Naive thymus-derived CD4-positive, alpha-beta T cell (primary cell): ENCODE results near the gene PDZD2. TPM values are rescaled to one million over a fixed set of nuclear protein-coding genes. Genes with fewer than 3 reads are reported as not detected.

Source experiments
- ATAC-seq: fragments of 150-1000 bp; cut with Tn5 transposase; 2 replicates; pipeline ENCODE4 v1.10.0; 2021; ENCODE audit warnings: mild to moderate bottlenecking, moderate library complexity
- CTCF ChIA-PET: fragments of 350-600 bp; sonication (Branson Sonifier 250); formaldehyde crosslinking; loops from one replicate; lab custom pipeline; 2021; ENCODE audit warnings: antibody characterized with exemption; lab: Charles Lee
- POLR2A ChIA-PET: fragments of 350-600 bp; sonication (Branson Sonifier 250); formaldehyde crosslinking; loops from one replicate; lab custom pipeline; 2021; ENCODE audit warnings: antibody characterized with exemption, inconsistent platforms; lab: Charles Lee
- DNase-seq, 9 donors: peaks; one replicate each; pipeline versions ENCODE4 v3.0.0 to v3.0.0-alpha.2; 2020 to 2022; ENCODE audit warnings: mixed read lengths in 1 of 9
- H3K27ac ChIP-seq: one replicate; pipeline ENCODE4 v1.7.0; 2013; ENCODE audit warnings: mild to moderate bottlenecking, low read depth, low read length, moderate library complexity
- H3K27me3 ChIP-seq, 2 donors: one replicate each; pipeline ENCODE4 v1.7.0; 2013; ENCODE audit warnings: low read length in 2 of 2, mild to moderate bottlenecking in 2 of 2, moderate library complexity in 2 of 2; ENCODE audit not compliant: control insufficient read depth in 2 of 2, insufficient read depth in 2 of 2
- H3K36me3 ChIP-seq, 3 experiments: 1 replicate in 2 of 3; 2 replicates in 1 of 3; pipeline ENCODE4 v1.7.0; 2013; ENCODE audit warnings: low read length in 3 of 3, mild to moderate bottlenecking in 3 of 3, moderate library complexity in 1 of 3; ENCODE audit not compliant: insufficient read depth in 3 of 3, control insufficient read depth in 2 of 3
- H3K4me1 ChIP-seq, 2 donors: one replicate each; pipeline ENCODE4 v1.7.0; 2013; ENCODE audit warnings: low read length in 2 of 2, mild to moderate bottlenecking in 2 of 2, moderate library complexity in 1 of 2; ENCODE audit not compliant: control insufficient read depth in 2 of 2, insufficient read depth in 2 of 2
- H3K4me3 ChIP-seq: 2 replicates; pipeline ENCODE4 v1.7.0; 2013; ENCODE audit warnings: mild to moderate bottlenecking, low read length
- H3K9me3 ChIP-seq, 3 experiments: 1 replicate in 2 of 3; 2 replicates in 1 of 3; pipeline ENCODE4 v1.7.0; 2013; ENCODE audit warnings: low read length in 3 of 3; ENCODE audit not compliant: control insufficient read depth in 2 of 3
- H3K27ac Mint-ChIP-seq, 9 donors: one replicate each; pipeline ENCODE4 v1.8.0; 2020 to 2022; ENCODE audit warnings: mixed read lengths in 9 of 9, mild to moderate bottlenecking in 8 of 9, moderate library complexity in 5 of 9, inconsistent platforms in 2 of 9
- H3K27me3 Mint-ChIP-seq, 5 donors: one replicate each; pipeline ENCODE4 v1.8.0; 2021 to 2022; ENCODE audit warnings: mixed read lengths in 5 of 5, mild to moderate bottlenecking in 1 of 5
- H3K36me3 Mint-ChIP-seq, 5 donors: one replicate each; pipeline ENCODE4 v1.8.0; 2020 to 2022; ENCODE audit warnings: mixed read lengths in 5 of 5, mild to moderate bottlenecking in 3 of 5, inconsistent platforms in 1 of 5
- H3K4me1 Mint-ChIP-seq, 7 donors: one replicate each; pipeline ENCODE4 v1.8.0; 2020 to 2022; ENCODE audit warnings: mixed read lengths in 7 of 7, mild to moderate bottlenecking in 3 of 7, inconsistent platforms in 1 of 7
- H3K4me3 Mint-ChIP-seq, 10 donors: one replicate each; pipeline ENCODE4 v1.8.0; 2020 to 2022; ENCODE audit warnings: mild to moderate bottlenecking in 10 of 10, mixed read lengths in 10 of 10, moderate library complexity in 6 of 10, inconsistent platforms in 2 of 10
- H3K9me3 Mint-ChIP-seq, 11 donors: one replicate each; pipeline ENCODE4 v1.8.0; 2020 to 2022; ENCODE audit warnings: mixed read lengths in 11 of 11, mild to moderate bottlenecking in 4 of 11, inconsistent platforms in 1 of 11, moderate library complexity in 1 of 11
- intact Hi-C, 2 donors: fragments of 100-400 bp; cut with micrococcal nuclease; formaldehyde crosslinking; loops; one replicate each; pipeline ENCODE4 v1.15.1; 2023
- polyA plus RNA-seq, 2 donors: library from polyadenylated mRNA; unstranded; fragments of 300-500 nt; fragmentation: Illumina TruSeq; gene quantifications; one replicate each; pipeline ENCODE4 v1.2.3, GENCODE V29; 2021
- total RNA-seq, 6 experiments: library from RNA in 5 of 6; stranded (reverse) in 5 of 6; gene quantifications; 1 replicate in 5 of 6; 2 replicates in 1 of 6; pipeline ENCODE4 v1.2.3 and lab custom pipeline; 2021 to 2026

PDZD2 gene
- total and polyA plus RNA-seq, 7 experiments from 2014 or later, result 1.1 to 2.7 (median 1.3) TPM; not detected in 1

GRCh38 chr5:31890046-31890445 is 251.1 kb downstream of the PDZD2 start:
- H3K27me3 Mint-ChIP-seq, result no peaks in the 10 kb centered on the region
- H3K4me3 Mint-ChIP-seq, result no peak overlapping the region
- CTCF ChIA-PET, result no interaction called here
- Histone ChIP-seq H3K4me3 (no peak overlapping the region), H3K27ac (no peak overlapping the region), H3K9me3 (no peaks in the 10 kb centered on the region), H3K36me3 (no peaks in the 10 kb centered on the region), H3K4me1 (no peaks in the 10 kb centered on the region), H3K27me3 (no peaks in the 10 kb centered on the region)
- no peak for ATAC-seq
- no peak overlapping the region for H3K27ac Mint-ChIP-seq
- H3K4me1 Mint-ChIP-seq, result peaks cover 0 to 10% (median 4%) of the 10 kb centered on the region in 7 donors
- POLR2A ChIA-PET, result no interaction called here
- peaks cover 0 to 1% (median 0%) of the 10 kb centered on the region in 11 donors for H3K9me3 Mint-ChIP-seq
- no peaks in the 10 kb centered on the region for H3K36me3 Mint-ChIP-seq
- no peak for DNase-seq
- intact Hi-C loops, result no loop called here

- Histone ChIP-seq H3K36me3 (no peaks in the 10 kb centered on the region), H3K4me1 (no peaks in the 10 kb centered on the region), H3K27me3 (no peaks in the 10 kb centered on the region), H3K27ac (no peak overlapping the region), H3K4me3 (no peak overlapping the region), H3K9me3 (no peaks in the 10 kb centered on the region)
- Mint-ChIP-seq H3K4me1 (peaks cover 0 to 4% (median 0%) of the 10 kb centered on the region in 7 donors), H3K27me3 (no peaks in the 10 kb centered on the region), H3K36me3 (peaks cover 0 to 7% (median 0%) of the 10 kb centered on the region in 5 donors), H3K27ac (no peak overlapping the region), H3K9me3 (peaks cover 0 to 1% (median 0%) of the 10 kb centered on the region in 11 donors), H3K4me3 (no peak overlapping the region)
- ChIA-PET CTCF (no interaction called here), POLR2A (no interaction called here)
- DNase-seq, result no peak
- intact Hi-C loops, result no loop called here
- ATAC-seq, result no peak
These were observed 255.2 kb downstream of the PDZD2 start for GRCh38 chr5:31894141-31894540.

DNA sequence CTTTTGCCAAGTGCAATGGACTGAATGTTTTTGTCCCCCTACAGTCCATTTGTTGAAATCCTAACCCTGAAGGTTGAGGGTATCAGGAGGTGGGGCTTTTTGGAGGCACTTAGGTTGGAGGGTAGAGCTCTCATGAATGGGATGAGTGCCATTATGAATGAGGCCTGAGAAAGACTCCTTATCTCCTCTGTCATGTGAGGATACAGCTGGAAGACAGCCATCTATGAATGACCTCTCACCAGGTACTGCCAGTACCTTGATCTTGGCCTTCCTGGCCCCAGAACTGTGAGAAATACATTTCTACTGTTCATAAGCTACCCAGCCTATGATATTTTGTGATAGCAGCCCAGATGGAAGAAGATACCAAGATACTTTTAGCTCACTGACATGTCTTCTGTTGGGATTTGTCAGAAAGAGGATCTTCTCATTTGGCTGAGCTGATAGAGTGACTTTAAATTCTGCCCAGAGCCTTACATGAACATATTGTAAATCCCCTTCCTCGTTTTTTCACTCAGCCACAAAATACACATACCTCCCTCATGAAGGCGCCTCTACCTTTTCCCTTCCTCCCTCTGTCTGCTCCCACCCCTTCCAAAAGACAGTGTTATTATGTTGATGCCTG is 256.4 kb downstream of the PDZD2 start:
- Mint-ChIP-seq H3K9me3 (peaks cover 0 to 1% (median 0%) of the 10 kb centered on the region in 11 donors), H3K27ac (no peak overlapping the region), H3K4me1 (peaks cover 0 to 4% (median 0%) of the 10 kb centered on the region in 7 donors), H3K36me3 (peaks cover 0 to 7% (median 0%) of the 10 kb centered on the region in 5 donors), H3K27me3 (no peaks in the 10 kb centered on the region), H3K4me3 (no peak overlapping the region)
- DNase-seq (no peak), ATAC-seq (no peak)
- Histone ChIP-seq H3K4me3 (no peak overlapping the region), H3K27ac (no peak overlapping the region), H3K4me1 (no peaks in the 10 kb centered on the region), H3K27me3 (no peaks in the 10 kb centered on the region), H3K9me3 (no peaks in the 10 kb centered on the region), H3K36me3 (no peaks in the 10 kb centered on the region)
- intact Hi-C loops, result no loop called here
- ChIA-PET CTCF (no interaction called here), POLR2A (no interaction called here)

- Mint-ChIP-seq H3K9me3 (peaks cover 0 to 4% (median 0%) of the 10 kb centered on the region in 11 donors), H3K27me3 (no peaks in the 10 kb centered on the region), H3K4me3 (no peak overlapping the region), H3K4me1 (peaks cover 0 to 4% (median 0%) of the 10 kb centered on the region in 7 donors), H3K36me3 (peaks cover 0 to 11% (median 0%) of the 10 kb centered on the region in 5 donors), H3K27ac (no peak overlapping the region)
- CTCF ChIA-PET, result interaction anchor here (0.6 kb wide), 1 partner anchor 301 kb away, joined by 4 read pairs; no protein-coding TSS in a partner anchor
- Histone ChIP-seq H3K9me3 (no peaks in the 10 kb centered on the region), H3K4me1 (no peaks in the 10 kb centered on the region), H3K27me3 (no peaks in the 10 kb centered on the region), H3K4me3 (no peak overlapping the region), H3K36me3 (no peaks in the 10 kb centered on the region), H3K27ac (no peak overlapping the region)
- ATAC-seq (no peak), DNase-seq (no peak)
- intact Hi-C loops, result no loop called here
- POLR2A ChIA-PET, result no interaction called here
These were observed 259.2 kb downstream of the PDZD2 start for GRCh38 chr5:31898036-31898632.

DNA sequence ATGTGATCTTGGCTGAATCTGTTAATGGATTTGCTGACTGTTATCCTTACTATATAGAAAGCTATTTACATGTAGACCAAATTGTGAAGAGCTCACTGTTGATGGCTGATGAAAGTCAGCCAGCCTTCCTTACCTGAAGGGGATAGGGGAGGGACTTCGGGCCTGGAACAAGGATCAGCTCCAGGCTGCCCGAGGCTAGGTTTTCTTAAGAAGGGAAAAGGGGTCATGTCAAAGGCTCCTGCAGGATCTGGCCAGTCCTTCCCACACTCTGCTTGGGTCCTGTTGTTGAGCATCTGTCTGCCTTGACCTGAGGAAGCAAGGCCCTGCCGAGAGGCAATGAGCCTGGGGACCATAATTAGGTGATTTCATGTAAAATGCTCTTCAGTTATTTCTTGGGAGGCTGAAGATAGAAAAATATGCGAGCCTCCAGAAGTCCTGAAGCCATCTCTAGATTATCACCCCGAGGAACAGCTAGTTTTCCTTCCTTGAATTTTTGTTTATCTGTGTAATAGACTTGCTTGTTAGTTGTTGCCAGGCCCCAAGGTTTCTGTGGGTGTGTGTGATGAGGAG is 261.4 kb downstream of the PDZD2 start:
- Histone ChIP-seq H3K36me3 (no peaks in the 10 kb centered on the region), H3K27me3 (no peaks in the 10 kb centered on the region), H3K9me3 (no peaks in the 10 kb centered on the region), H3K27ac (no peak overlapping the region), H3K4me3 (no peak overlapping the region), H3K4me1 (no peaks in the 10 kb centered on the region)
- ATAC-seq (no peak), DNase-seq (no peak)
- Mint-ChIP-seq H3K27ac (no peak overlapping the region), H3K9me3 (peaks cover 0 to 4% (median 0%) of the 10 kb centered on the region in 11 donors), H3K36me3 (peaks cover 0 to 11% (median 0%) of the 10 kb centered on the region in 5 donors), H3K27me3 (no peaks in the 10 kb centered on the region), H3K4me1 (peaks cover 0 to 6% (median 0%) of the 10 kb centered on the region in 7 donors), H3K4me3 (no peak overlapping the region)
- ChIA-PET CTCF (no interaction called here), POLR2A (no interaction called here)
- intact Hi-C loops, result no loop called here

GRCh38 chr5:31901807-31902530 is 263.0 kb downstream of the PDZD2 start:
- CTCF ChIA-PET, result no interaction called here
- Mint-ChIP-seq H3K9me3 (peaks cover 0 to 4% (median 0%) of the 10 kb centered on the region in 11 donors), H3K27me3 (no peaks in the 10 kb centered on the region), H3K4me3 (no peak overlapping the region), H3K27ac (no peak overlapping the region), H3K4me1 (peaks cover 0 to 9% (median 0%) of the 10 kb centered on the region in 7 donors), H3K36me3 (peaks cover 0 to 4% (median 0%) of the 10 kb centered on the region in 5 donors)
- H3K27me3 ChIP-seq, result no peaks in the 10 kb centered on the region
- no peaks in the 10 kb centered on the region for H3K4me1 ChIP-seq
- intact Hi-C loops, result no loop called here
- POLR2A ChIA-PET, result no interaction called here
- no peak for ATAC-seq
- no peak for DNase-seq
- H3K36me3 ChIP-seq, result no peaks in the 10 kb centered on the region
- H3K9me3 ChIP-seq, result no peaks in the 10 kb centered on the region
- H3K27ac ChIP-seq, result no peak overlapping the region
- no peak overlapping the region for H3K4me3 ChIP-seq
